H1 (cell line): Measurements from ENCODE around the gene KRT17. TPM values are rescaled to one million over a fixed set of nuclear protein-coding genes. Genes with fewer than 3 reads are reported as not detected.

ENCODE experiments used
- CTCF ChIA-PET: fragments of 300-600 bp; sonication (Branson Sonifier 250); formaldehyde crosslinking; loops from one replicate; lab custom pipeline; 2021; ENCODE audit not compliant: partially characterized antibody; lab: Charles Lee
- POLR2A ChIA-PET: fragments of 300-600 bp; sonication (Branson Sonifier 250); formaldehyde crosslinking; loops from one replicate; lab custom pipeline; 2021; ENCODE audit warnings: inconsistent platforms; ENCODE audit not compliant: partially characterized antibody; lab: Charles Lee
- DNase-seq, 2 experiments: peaks; one replicate each; pipeline versions ENCODE4 v3.0.0 to v3.0.0-alpha.2; 2010 to 2022; ENCODE audit warnings: low spot score in 2 of 2, low read depth in 1 of 2, mixed read lengths in 1 of 2
- FAIRE-seq: peaks from 2 replicates; lab custom pipeline; 2011; peaks lifted over from hg19 to GRCh38; lab: Jason Lieb, UNC
- H2AFZ ChIP-seq: 2 replicates; pipeline ENCODE4 v1.8.1; 2012; ENCODE audit warnings: low read length, inconsistent platforms
- H2AK5ac ChIP-seq: 2 replicates; pipeline ENCODE4 v1.6.1; 2013; ENCODE audit warnings: low read depth, low read length
- H2BK120ac ChIP-seq: replicated peaks from 2 replicates; pipeline ENCODE3; 2013; ENCODE audit warnings: low read depth, low read length, inconsistent platforms
- H2BK12ac ChIP-seq: 2 replicates; pipeline ENCODE4 v1.6.1; 2013; ENCODE audit warnings: low read depth, low read length
- H2BK15ac ChIP-seq: 2 replicates; pipeline ENCODE4 v1.6.1; 2013; ENCODE audit warnings: low read length
- H2BK20ac ChIP-seq: 2 replicates; pipeline ENCODE4 v1.6.1; 2013; ENCODE audit warnings: low read length
- H2BK5ac ChIP-seq: 2 replicates; pipeline ENCODE4 v1.6.1; 2013; ENCODE audit warnings: low read depth, low read length
- H3K14ac ChIP-seq: 2 replicates; pipeline ENCODE4 v1.6.1; 2013; ENCODE audit warnings: inconsistent platforms; ENCODE audit not compliant: insufficient read length
- H3K18ac ChIP-seq: 2 replicates; pipeline ENCODE4 v1.6.1; 2013; ENCODE audit warnings: low read length; ENCODE audit errors: extremely low read depth
- H3K23ac ChIP-seq: 2 replicates; pipeline ENCODE4 v1.6.1; 2013; ENCODE audit warnings: inconsistent platforms; ENCODE audit not compliant: insufficient read length
- H3K23me2 ChIP-seq: 2 replicates; pipeline ENCODE4 v1.6.1; 2013; ENCODE audit warnings: low read depth, low read length
- H3K27ac ChIP-seq: 2 replicates; pipeline ENCODE4 v1.6.1; 2011; ENCODE audit warnings: low read depth, low read length, inconsistent platforms
- H3K27me3 ChIP-seq, 4 experiments: replicated peaks in 1 of 4; 1 replicate in 1 of 4; 2 replicates in 3 of 4; pipeline versions ENCODE4 v1.6.1 to v1.8.1; 2011 to 2013; ENCODE audit warnings: low read length in 3 of 4, mild to moderate bottlenecking in 3 of 4, inconsistent platforms in 2 of 4, mixed read lengths in 2 of 4, moderate library complexity in 1 of 4; ENCODE audit not compliant: control insufficient read depth in 3 of 4, insufficient read depth in 3 of 4; ENCODE audit errors: extremely low read depth in 1 of 4
- H3K36me3 ChIP-seq, 4 experiments: 2 replicates each; pipeline versions ENCODE4 v1.6.1 to v1.8.1; 2011 to 2013; ENCODE audit warnings: mild to moderate bottlenecking in 4 of 4, low read length in 3 of 4, moderate library complexity in 2 of 4, control low read depth in 1 of 4, inconsistent platforms in 1 of 4; ENCODE audit not compliant: insufficient read depth in 4 of 4, control insufficient read depth in 2 of 4
- H3K4ac ChIP-seq: replicated peaks from 2 replicates; pipeline ENCODE3; 2013; ENCODE audit warnings: low read length, low read depth, mixed read lengths, inconsistent platforms; ENCODE audit not compliant: insufficient read length
- H3K4me1 ChIP-seq, 4 experiments: replicated peaks in 1 of 4; 1 replicate in 1 of 4; 2 replicates in 3 of 4; pipeline versions ENCODE4 v1.6.1 to v1.8.1; 2011 to 2013; ENCODE audit warnings: low read length in 3 of 4, inconsistent platforms in 2 of 4, mixed read lengths in 1 of 4; ENCODE audit not compliant: insufficient read depth in 4 of 4, control insufficient read depth in 3 of 4
- H3K4me2 ChIP-seq, 2 experiments: 2 replicates each; pipeline versions ENCODE4 v1.6.1 to v1.8.1; 2011 to 2013; ENCODE audit warnings: low read depth in 2 of 2, low read length in 2 of 2, control low read depth in 1 of 2, inconsistent platforms in 1 of 2, mild to moderate bottlenecking in 1 of 2; ENCODE audit not compliant: insufficient read depth in 1 of 2
- H3K4me3 ChIP-seq, 4 experiments: fragments of 200-600, 300-600 bp in 1 of 4; sonication (generic), shearing (Covaris generic), sonication (Bioruptor Twin) in 1 of 4; 2 replicates each; pipeline versions ENCODE4 v1.5.1 to v1.8.1; 2011 to 2016; ENCODE audit warnings: low read length in 4 of 4, low read depth in 3 of 4, control low read depth in 2 of 4, inconsistent platforms in 2 of 4, mild to moderate bottlenecking in 2 of 4, mixed read lengths in 1 of 4, moderate library complexity in 1 of 4; ENCODE audit not compliant: insufficient read depth in 2 of 4; ENCODE audit errors: extremely low read depth in 1 of 4
- H3K56ac ChIP-seq: replicated peaks from 2 replicates; pipeline ENCODE3; 2013; ENCODE audit warnings: low read depth, mild to moderate bottlenecking, mixed read lengths, low read length, inconsistent platforms; ENCODE audit not compliant: insufficient read length
- H3K79me1 ChIP-seq: 2 replicates; pipeline ENCODE4 v1.6.1; 2013; ENCODE audit warnings: low read depth, low read length, control low read depth
- H3K79me2 ChIP-seq, 2 experiments: 2 replicates each; pipeline versions ENCODE4 v1.6.1 to v1.8.1; 2012 to 2013; ENCODE audit warnings: low read length in 2 of 2, mild to moderate bottlenecking in 2 of 2, inconsistent platforms in 1 of 2; ENCODE audit not compliant: insufficient read depth in 2 of 2, control insufficient read depth in 1 of 2
- H3K9ac ChIP-seq, 4 experiments: replicated peaks in 1 of 4; 1 replicate in 1 of 4; 2 replicates in 3 of 4; pipeline versions ENCODE4 v1.6.1 to v1.8.1; 2011 to 2013; ENCODE audit warnings: low read depth in 3 of 4, low read length in 3 of 4, control low read depth in 2 of 4, mild to moderate bottlenecking in 2 of 4, moderate library complexity in 2 of 4, inconsistent platforms in 1 of 4; ENCODE audit errors: extremely low read depth in 1 of 4
- H3K9me3 ChIP-seq, 2 experiments: 2 replicates each; pipeline versions ENCODE4 v1.6.1 to v1.8.1; 2012 to 2013; ENCODE audit warnings: mild to moderate bottlenecking in 2 of 2, moderate library complexity in 2 of 2, control low read depth in 1 of 2, inconsistent platforms in 1 of 2, low read depth in 1 of 2, low read length in 1 of 2, mixed read lengths in 1 of 2; ENCODE audit not compliant: insufficient read depth in 2 of 2
- H4K20me1 ChIP-seq, 2 experiments: replicated peaks in 1 of 2; 2 replicates each; pipeline versions ENCODE3 to v1.8.1; 2011 to 2013; ENCODE audit warnings: inconsistent platforms in 2 of 2, low read length in 2 of 2, mild to moderate bottlenecking in 1 of 2; ENCODE audit not compliant: insufficient read depth in 2 of 2, control insufficient read depth in 1 of 2
- H4K5ac ChIP-seq: 2 replicates; pipeline ENCODE4 v1.6.1; 2013; ENCODE audit warnings: low read length, low read depth, mixed read lengths, inconsistent platforms; ENCODE audit not compliant: insufficient read length
- H4K8ac ChIP-seq: 2 replicates; pipeline ENCODE4 v1.8.0; 2013; ENCODE audit warnings: mild to moderate bottlenecking, moderate library complexity, low read length, inconsistent platforms; ENCODE audit not compliant: insufficient read depth; ENCODE audit errors: extremely low read depth
- H4K91ac ChIP-seq: replicated peaks from 2 replicates; pipeline ENCODE3; 2013; ENCODE audit warnings: low read length, mixed read lengths, inconsistent platforms; ENCODE audit not compliant: insufficient read length
- CBX8 ChIP-seq: fragments of 300-800, 300-1000 bp; sonication (generic); IDR thresholded peaks from 2 replicates; pipeline ENCODE4 v1.7.1; 2016; ENCODE audit warnings: low read depth, low read length, borderline replicate concordance
- CTBP2 ChIP-seq: IDR thresholded peaks from 2 replicates; pipeline ENCODE4 v1.7.0; 2011; ENCODE audit warnings: borderline replicate concordance, mild to moderate bottlenecking, moderate library complexity, mixed read lengths, low read length; ENCODE audit not compliant: insufficient read depth, insufficient read length
- EGR1 ChIP-seq: IDR thresholded peaks from 2 replicates; pipeline ENCODE4 v1.6.1; 2011; ENCODE audit warnings: low read depth, low read length, borderline replicate concordance
- HDAC2 ChIP-seq, 2 experiments: fragments of 300-600 bp in 1 of 2; sonication (generic) in 1 of 2; IDR thresholded peaks; 2 replicates each; pipeline ENCODE4 v1.6.1; 2011 to 2012; ENCODE audit warnings: low read depth in 2 of 2, low read length in 2 of 2, mild to moderate bottlenecking in 2 of 2, moderate library complexity in 2 of 2, borderline replicate concordance in 1 of 2, inconsistent platforms in 1 of 2
- HDAC6 ChIP-seq: IDR thresholded peaks from one replicate; pipeline ENCODE4 v1.7.1; 2012; ENCODE audit warnings: low read depth, mild to moderate bottlenecking, inconsistent platforms, low read length, moderate library complexity
- KDM4A ChIP-seq: IDR thresholded peaks from one replicate; pipeline ENCODE4 v1.7.1; 2012; ENCODE audit warnings: low read depth, mild to moderate bottlenecking, moderate library complexity, low read length, inconsistent platforms; ENCODE audit not compliant: severe bottlenecking
- NRF1 ChIP-seq: IDR thresholded peaks from 2 replicates; pipeline ENCODE4 v1.6.1; 2011; ENCODE audit warnings: mild to moderate bottlenecking, low read depth, low read length, improper control_type of control experiment
- POLR2A ChIP-seq, 2 experiments: IDR thresholded peaks; 1 replicate in 1 of 2; 2 replicates in 1 of 2; pipeline ENCODE4 v1.6.1; 2011; ENCODE audit warnings: low read depth in 2 of 2, low read length in 2 of 2, mild to moderate bottlenecking in 2 of 2; ENCODE audit errors: control extremely low read depth in 1 of 2
- RNF2 ChIP-seq: fragments of 200-900, 300-1000 bp; sonication (generic); IDR thresholded peaks from 2 replicates; pipeline ENCODE4 v1.7.1; 2016; ENCODE audit warnings: borderline replicate concordance, low read depth, mild to moderate bottlenecking, antibody characterized with exemption, low read length; ENCODE audit not compliant: poor library complexity, severe bottlenecking; ENCODE audit errors: missing control alignments
- SUZ12 ChIP-seq: fragments of 200-600 bp; sonication (generic); IDR thresholded peaks from 2 replicates; pipeline ENCODE4 v1.6.1; 2012; ENCODE audit warnings: mild to moderate bottlenecking, inconsistent platforms, low read length, moderate library complexity, mixed read lengths
- YY1 ChIP-seq: IDR thresholded peaks from 2 replicates; pipeline ENCODE4 v1.6.1; 2011; ENCODE audit warnings: low read depth, mild to moderate bottlenecking, low read length
- WGBS, 2 experiments: shearing (Covaris generic) in 1 of 2; methylation state at CpG; one replicate each; pipeline versions ENCODE4 v1.1.6 to v1.1.7; 2013 to 2015; ENCODE audit warnings: low lambda C conversion rate in 2 of 2, mixed read lengths in 2 of 2, inconsistent platforms in 1 of 2, low coverage in 1 of 2, missing lambda C conversion rate in 1 of 2; ENCODE audit not compliant: insufficient replicate concordance in 2 of 2, insufficient coverage in 1 of 2, insufficient read length in 1 of 2; ENCODE audit errors: extremely low coverage in 1 of 2, missing lambda C conversion rate in 1 of 2; 5-methylcytosine and 5-hydroxymethylcytosine counted together
- polyA plus RNA-seq, 7 experiments: library from polyadenylated mRNA; depleted of rRNA in 3 of 7; stranded (reverse) in 5 of 7; unstranded in 2 of 7; fragments of >200 nt in 5 of 7; fragments of 200-250 nt in 2 of 7; gene quantifications; 1 replicate in 5 of 7; 2 replicates in 1 of 7; 4 replicates in 1 of 7; pipeline versions ENCODE4 v1.2.1 to v1.2.3, GENCODE V29; 2011 to 2013; ENCODE audit warnings: missing spikeins in 2 of 7, mixed read lengths in 2 of 7
- total RNA-seq: library from RNA; stranded (reverse); fragmentation: NEBNext Ultra II Directional; extraction: Animal tissue kit (Norgen Biotek cat#: 25700); gene quantifications from 2 replicates; pipeline ENCODE4 v1.2.1, GENCODE V29; 2021
- TF ChIP-seq, protein P1 (sequence below): IDR thresholded peaks from 2 replicates; pipeline ENCODE4 v1.6.1; 2011; ENCODE audit warnings: low read length, improper control_type of control experiment

The KRT17 gene
- total and polyA plus RNA-seq, 2 of the 8 experiments (the other 6 are each of a cell fraction or from before 2014, with no cell fraction given): 0.50 to 0.95 TPM

DNA sequence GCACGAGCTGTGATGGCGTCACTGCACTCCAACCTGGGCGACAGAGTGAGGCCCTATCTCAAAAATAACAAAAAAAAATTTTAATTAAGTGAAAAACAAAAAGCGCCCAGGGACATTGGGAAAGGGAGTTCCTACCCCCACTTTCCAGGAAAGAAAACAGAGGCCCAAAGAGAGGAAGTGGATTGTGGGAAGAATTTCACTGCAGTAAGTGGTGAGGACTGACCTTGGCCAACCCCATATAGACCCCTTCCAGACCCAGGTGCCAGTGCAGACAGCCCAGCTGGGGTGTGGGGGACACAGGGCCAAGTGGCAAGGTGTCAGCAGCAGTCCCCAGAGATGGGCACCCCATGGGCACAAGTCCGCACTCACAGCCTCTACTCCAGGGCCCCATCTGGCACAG lies 29.0 kb upstream of the KRT17 start:
- H4K91ac ChIP-seq: no peak overlapping the region
- no peak overlapping the region for H3K27ac ChIP-seq
- no peak overlapping the region for H2BK12ac ChIP-seq
- no peaks in the 10 kb centered on the region for H3K36me3 ChIP-seq
- H3K23me2 ChIP-seq: peaks cover 13% of the 10 kb centered on the region; the same call in 1 of the 2 replicates
- no peak overlapping the region for H2AFZ ChIP-seq
- no peak overlapping the region for H3K4me2 ChIP-seq
- no peak for DNase-seq
- H3K9ac ChIP-seq: no peak overlapping the region
- H2BK5ac ChIP-seq: no peak overlapping the region
- WGBS, 2 experiments: 89% methylated on average over 5 of the region's 5 CpGs; no CpG with 5 or more reads in 1 of the 2 experiments
- H3K56ac ChIP-seq: no peak overlapping the region
- no peaks in the 10 kb centered on the region for H3K79me2 ChIP-seq
- H3K4ac ChIP-seq: no peak overlapping the region
- no peak overlapping the region for H4K8ac ChIP-seq
- no peaks in the 10 kb centered on the region for H3K9me3 ChIP-seq
- no peak for FAIRE-seq
- H3K79me1 ChIP-seq: no peaks in the 10 kb centered on the region
- H2BK20ac ChIP-seq: 0 out of 2 replicates have a peak overlapping the region, but pooled peaks have one; percentile 32
- ChIA-PET POLR2A (interaction anchor here (1.1 to 1.8 kb wide), 2 partner anchors 11 to 35 kb away, joined by 4 to 8 read pairs; partner anchors contain the start of gene EIF1), CTCF (interaction anchor here (0.6 to 20.4 kb wide), 12 partner anchors 9 to 817 kb away, joined by 3 to 492 read pairs (median 4); partner anchors contain the start of gene KRT17)
- H4K5ac ChIP-seq: no peak overlapping the region
- H3K4me3 ChIP-seq: no peak overlapping the region
- H4K20me1 ChIP-seq: peaks cover 0 to 8% of the 10 kb centered on the region in 2 experiments
- H3K14ac ChIP-seq: no peak overlapping the region
- H3K4me1 ChIP-seq: peaks cover 0 to 24% (median 10%) of the 10 kb centered on the region in 4 experiments; a peak in 6 of 7 replicates
- no peak overlapping the region for H3K23ac ChIP-seq
- no peak overlapping the region for H2BK120ac ChIP-seq
- no peak overlapping the region for H2AK5ac ChIP-seq
- no peak overlapping the region for H3K18ac ChIP-seq
- H3K27me3 ChIP-seq: no peaks in the 10 kb centered on the region; a peak in 2 of 7 replicates
- H2BK15ac ChIP-seq: no peak overlapping the region
- TF ChIP-seq HDAC2 (IDR thresholded peaks at IDR 0.05; ENCODE audit: borderline replicate concordance in 1 of 2, low read depth in 2 of 2, low read length in 2 of 2) (no peak), CBX8 (no peak), RNF2 (no peak), POLR2A (IDR thresholded peaks at IDR 0.05; ENCODE audit: control extremely low read depth in 1 of 2, low read depth in 2 of 2, low read length in 2 of 2) (no peak), HDAC6 (no peak), YY1 (no peak), NRF1 (no peak), KDM4A (no peak), CTBP2 (no peak), SUZ12 (no peak), EGR1 (no peak)
- TF ChIP-seq, protein P1, sequence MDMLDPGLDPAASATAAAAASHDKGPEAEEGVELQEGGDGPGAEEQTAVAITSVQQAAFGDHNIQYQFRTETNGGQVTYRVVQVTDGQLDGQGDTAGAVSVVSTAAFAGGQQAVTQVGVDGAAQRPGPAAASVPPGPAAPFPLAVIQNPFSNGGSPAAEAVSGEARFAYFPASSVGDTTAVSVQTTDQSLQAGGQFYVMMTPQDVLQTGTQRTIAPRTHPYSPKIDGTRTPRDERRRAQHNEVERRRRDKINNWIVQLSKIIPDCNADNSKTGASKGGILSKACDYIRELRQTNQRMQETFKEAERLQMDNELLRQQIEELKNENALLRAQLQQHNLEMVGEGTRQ: no peak
